Measurements from ENCODE around the gene TSPO. TPM values are rescaled to one million over a fixed set of nuclear protein-coding genes. Genes with fewer than 3 reads are reported as not detected.

TSPO gene
- total and polyA plus RNA-seq, 8 donors: 24.2 to 79.6 (median 42.5) TPM

DNA sequence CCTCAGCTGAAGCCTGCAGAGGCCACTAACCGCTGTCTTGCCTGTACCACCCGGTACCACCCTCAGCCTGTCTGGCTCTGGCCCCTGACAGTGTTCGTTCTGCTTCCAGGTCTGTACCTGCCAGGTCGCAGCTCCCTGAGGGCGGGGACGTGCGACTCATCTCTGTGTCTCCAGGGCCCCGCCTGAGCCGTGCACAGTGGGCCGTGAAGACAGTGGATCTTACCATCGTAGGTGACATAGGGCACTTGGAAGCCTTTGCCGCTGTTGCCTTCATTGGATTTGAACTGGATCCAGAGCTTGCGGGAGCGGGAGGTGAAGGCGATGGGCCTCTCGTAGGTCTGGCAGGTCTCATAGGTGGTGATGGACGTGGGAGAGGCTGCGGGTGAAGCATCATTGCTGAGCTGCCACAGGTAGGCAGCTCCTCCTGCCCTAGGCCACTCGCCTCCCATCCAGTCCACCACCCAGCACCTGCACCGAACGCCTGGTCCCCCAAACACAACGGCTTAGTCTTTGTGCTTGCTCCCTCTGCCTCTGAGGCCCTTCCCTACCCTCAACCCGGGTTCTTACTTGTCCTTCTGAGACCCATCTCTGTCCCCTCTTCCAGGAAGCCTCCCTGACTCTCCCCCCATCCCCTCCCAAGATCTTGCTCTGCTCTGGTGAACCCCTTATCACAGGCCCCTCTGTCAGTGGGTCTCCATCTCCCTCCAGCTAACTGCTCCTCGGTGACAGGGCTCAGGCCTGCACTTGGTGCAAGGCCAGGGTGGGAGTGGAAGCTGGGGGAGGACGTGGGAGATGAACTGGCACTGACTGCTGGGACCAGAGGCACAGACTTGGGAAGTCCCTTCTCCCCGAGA, 56.7 kb downstream of the TSPO start:
- DNase-seq: peak in 1 of 6 donors; percentile 54

DNA sequence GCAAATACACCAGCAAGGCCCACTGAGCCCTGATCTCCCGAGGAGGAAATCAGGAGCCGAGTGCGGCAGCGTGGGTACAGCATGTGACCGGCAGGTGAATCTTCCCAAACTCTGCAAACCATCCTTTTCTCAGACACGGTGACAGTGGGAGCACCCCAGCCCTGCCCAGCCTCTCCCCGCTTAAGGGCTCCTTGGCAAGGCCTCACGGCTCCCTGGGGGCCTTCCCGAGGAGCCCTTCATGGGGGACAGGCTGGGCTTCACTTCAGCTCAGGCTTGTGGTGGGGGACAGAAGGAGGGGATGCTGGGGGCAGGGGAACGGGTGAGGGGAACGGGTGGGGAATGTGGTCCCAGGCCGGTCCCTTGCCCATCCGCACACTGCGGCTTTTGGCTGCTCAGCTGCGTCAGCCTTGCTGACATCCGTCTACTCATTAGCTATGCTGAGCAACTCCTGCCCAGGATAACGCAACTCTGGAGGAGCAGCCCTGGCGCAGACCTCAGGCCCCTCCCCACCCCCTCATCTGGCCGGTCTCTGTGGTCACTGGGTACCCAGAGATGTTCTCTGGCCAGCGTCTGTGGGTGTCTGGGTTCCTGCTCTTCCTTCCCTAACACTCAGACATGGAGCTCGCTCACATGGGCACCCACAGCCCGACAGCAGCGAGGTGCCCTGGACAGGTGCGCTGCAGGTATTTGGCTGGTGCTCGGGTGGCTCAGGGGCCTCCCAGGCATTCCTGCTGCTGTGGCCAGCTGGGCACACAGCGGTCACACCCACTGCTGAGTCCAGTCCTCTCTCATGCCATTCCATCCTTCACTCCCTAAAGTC, 57.6 kb downstream of the TSPO start:
- WGBS, 2 donors: 69 to 75% methylated on average over 26 of the region's 26 CpGs
- no peaks in the 10 kb centered on the region for H3K36me3 ChIP-seq
- no peak for TF ChIP-seq CTCF (IDR thresholded peaks at IDR 0.05)
- FAIRE-seq: no peak
- H3K4me1 ChIP-seq: no peaks in the 10 kb centered on the region
- H3K9me3 ChIP-seq: no peaks in the 10 kb centered on the region
- intact Hi-C loops (cut with DNase I): no loop called here
- no peak for DNase-seq
- no peak overlapping the region for H3K4me3 ChIP-seq
- no peak for ATAC-seq
- no peak overlapping the region for H3K27ac ChIP-seq
- no peaks in the 10 kb centered on the region for H3K27me3 ChIP-seq

More for the DNA sequence above, 56.7 kb downstream of the TSPO start:
- ATAC-seq (no peak), FAIRE-seq (no peak)
- no peaks in the 10 kb centered on the region for H3K36me3 ChIP-seq
- 70 to 78% methylated on average over 26 of the region's 26 CpGs for WGBS, 2 donors
- H3K27ac ChIP-seq: no peak overlapping the region
- H3K4me3 ChIP-seq: no peak overlapping the region
- no peaks in the 10 kb centered on the region for H3K4me1 ChIP-seq
- no peak for TF ChIP-seq CTCF (IDR thresholded peaks at IDR 0.05)
- intact Hi-C loops (cut with DNase I): no loop called here
- no peaks in the 10 kb centered on the region for H3K27me3 ChIP-seq
- H3K9me3 ChIP-seq: no peaks in the 10 kb centered on the region

DNA sequence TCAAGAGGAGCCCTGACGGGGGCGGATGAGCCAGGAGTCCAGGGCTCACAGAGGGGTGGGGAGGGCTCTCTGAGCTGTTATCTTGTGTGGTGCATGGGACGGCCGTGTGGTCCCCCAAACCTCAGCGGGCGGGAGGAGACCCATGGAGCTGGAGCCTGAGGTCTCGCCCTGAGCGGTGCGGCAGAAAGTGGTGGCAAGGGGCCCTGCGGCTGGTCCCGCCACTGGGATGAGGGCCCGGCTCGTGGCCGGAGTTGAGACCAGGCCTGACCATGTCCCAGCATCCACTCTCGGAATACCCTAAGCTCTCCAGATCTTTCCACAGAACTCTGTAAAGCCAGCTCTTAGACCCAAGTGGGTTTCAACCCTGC, 58.1 kb downstream of the TSPO start:
- H3K27me3 ChIP-seq: no peaks in the 10 kb centered on the region
- no peak overlapping the region for H3K27ac ChIP-seq
- no peak for TF ChIP-seq CTCF (IDR thresholded peaks at IDR 0.05)
- intact Hi-C loops (cut with DNase I): no loop called here
- H3K36me3 ChIP-seq: no peaks in the 10 kb centered on the region
- H3K4me1 ChIP-seq: no peaks in the 10 kb centered on the region
- FAIRE-seq (no peak), ATAC-seq (no peak), DNase-seq (no peak)
- no peaks in the 10 kb centered on the region for H3K9me3 ChIP-seq
- 77 to 81% methylated on average over 15 of the region's 15 CpGs for WGBS, 2 donors
- no peak overlapping the region for H3K4me3 ChIP-seq

DNA sequence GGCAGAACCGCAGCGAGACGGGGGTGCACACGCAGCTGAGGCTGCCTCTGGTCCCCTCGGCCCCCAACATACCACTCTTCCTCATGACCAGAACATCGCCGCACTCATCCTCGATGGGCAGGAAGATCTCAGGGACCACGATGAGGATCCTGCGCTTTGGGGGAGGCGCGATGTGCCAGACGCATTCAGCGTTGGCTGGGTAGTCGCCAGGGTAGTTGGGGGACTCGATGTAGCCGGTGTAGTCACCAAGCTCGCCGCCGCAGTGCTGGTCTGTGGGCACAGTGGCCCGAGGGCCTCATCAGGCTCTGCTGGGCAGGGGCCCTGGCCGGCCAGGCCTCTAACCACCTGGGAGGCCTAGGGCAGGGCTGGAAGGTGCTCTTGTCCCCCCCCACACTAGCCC, 58.6 kb downstream of the TSPO start:
- Histone ChIP-seq H3K4me1 (no peaks in the 10 kb centered on the region), H3K36me3 (no peaks in the 10 kb centered on the region), H3K27me3 (no peaks in the 10 kb centered on the region), H3K9me3 (no peaks in the 10 kb centered on the region), H3K4me3 (no peak overlapping the region), H3K27ac (no peak overlapping the region)
- FAIRE-seq (no peak), DNase-seq (peak in 1 of 6 donors; percentile 44), ATAC-seq (no peak)
- intact Hi-C loops (cut with DNase I): no loop called here
- WGBS, 2 donors: 76 to 80% methylated on average over 22 of the region's 22 CpGs
- TF ChIP-seq CTCF (IDR thresholded peaks at IDR 0.05): no peak

All from pancreas (tissue), 10 donors.